GM23248 (cell line): ENCODE results near the gene OSGIN1.

ENCODE experiments used
- EZH2 ChIP-seq: fragments of 200-600 bp; sonication (generic); IDR thresholded peaks from 2 replicates; pipeline ENCODE4 v1.6.1; 2018; ENCODE audit warnings: antibody characterized with exemption, mild to moderate bottlenecking; ENCODE audit not compliant: insufficient read depth, poor library complexity, severe bottlenecking
- EZH2phosphoT487 ChIP-seq: fragments of 200-600 bp; sonication (generic); IDR thresholded peaks from 2 replicates; pipeline ENCODE4 v1.6.1; 2018; ENCODE audit warnings: antibody characterized with exemption, moderate library complexity, mild to moderate bottlenecking, low read depth; ENCODE audit not compliant: insufficient read depth

- TF ChIP-seq EZH2phosphoT487 (no peak), EZH2 (no peak)
Measured at GRCh38 chr16:84014570-84015327, 61.7 kb downstream of the OSGIN1 start.
